ENCODE measurements around the gene UBE2D2.

The UBE2D2 gene

GRCh38 chr5:139660923-139661814 is 100.0 kb downstream of the UBE2D2 start:
- DNase-seq, result peak; percentile 44

GRCh38 chr5:139662617-139663016 is 101.5 kb downstream of the UBE2D2 start:
- no peak for DNase-seq

GRCh38 chr5:139663207-139664085 is 102.3 kb downstream of the UBE2D2 start:
- DNase-seq, result no peak

- DNase-seq, result no peak
Observed at GRCh38 chr5:139664086-139664693, 103.1 kb downstream of the UBE2D2 start.

- no peak for DNase-seq
Observed at GRCh38 chr5:139664727-139665351, 103.7 kb downstream of the UBE2D2 start.

- no peak for DNase-seq
Observed at GRCh38 chr5:139665626-139666025, 104.5 kb downstream of the UBE2D2 start.

GRCh38 chr5:139666551-139666950 is 105.4 kb downstream of the UBE2D2 start:
- DNase-seq, result no peak

- peak; percentile 33 for DNase-seq
Observed at GRCh38 chr5:139667001-139667729, 106.0 kb downstream of the UBE2D2 start.

- DNase-seq, result no peak
Observed at GRCh38 chr5:139667730-139668063, 106.6 kb downstream of the UBE2D2 start.

GRCh38 chr5:139668064-139668880 is 107.1 kb downstream of the UBE2D2 start:
- DNase-seq, result peak; percentile 44

- no peak for DNase-seq
Observed at GRCh38 chr5:139668924-139669661, 108.0 kb downstream of the UBE2D2 start.

GRCh38 chr5:139669662-139670368 is 108.7 kb downstream of the UBE2D2 start:
- DNase-seq, result peak; percentile 51

GRCh38 chr5:139670369-139671095 is 109.4 kb downstream of the UBE2D2 start:
- peak; percentile 36 for DNase-seq

GRCh38 chr5:139671096-139671841 is 110.1 kb downstream of the UBE2D2 start:
- no peak for DNase-seq

- no peak for DNase-seq
Observed at GRCh38 chr5:139675213-139675612, 114.1 kb downstream of the UBE2D2 start.

- DNase-seq, result no peak
Observed at GRCh38 chr5:139675825-139676224, 114.7 kb downstream of the UBE2D2 start.

- DNase-seq, result no peak
Observed at GRCh38 chr5:139676406-139676805, 115.3 kb downstream of the UBE2D2 start.

Data from activated gamma-delta T cell treated with Interleukin-2 at 50 U/mL for 16 hours (primary cell).